ENCODE data around the gene MKKS.

DNA sequence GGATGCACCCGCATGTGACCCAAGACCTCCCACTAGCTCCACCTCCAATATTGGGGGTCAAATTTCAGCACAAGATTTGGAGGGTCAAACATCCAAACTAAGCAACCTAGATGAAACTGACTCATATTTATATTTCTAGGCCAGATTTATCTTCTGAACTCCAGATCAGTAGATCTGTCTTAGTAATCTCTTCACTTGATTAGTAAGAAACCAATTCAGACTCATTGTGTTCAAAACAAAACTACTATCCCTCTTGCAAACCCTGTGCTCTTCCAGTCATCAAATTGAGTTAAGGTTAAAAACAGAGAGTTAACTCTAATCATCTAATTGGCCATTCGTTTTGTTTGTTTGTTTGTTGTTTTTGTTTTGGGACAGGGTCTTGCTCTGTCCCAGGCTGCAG is 43.3 kb downstream of the MKKS start:
- TF ChIP-seq GATA3 (IDR thresholded peaks at IDR 0.05; ENCODE audit: low read depth, low read length) (no peak), GATA2 (IDR thresholded peaks at IDR 0.05; ENCODE audit: low read depth, low read length) (no peak)

All from SH-SY5Y (cell line).